Hematopoietic multipotent progenitor cell treated with erythropoietin and hydrocortisone succinate and interleukin-3 and kit ligand, for 8 days (in vitro differentiated cells): ENCODE data around the gene ZSWIM3.

ENCODE experiments used
- DNase-seq: peaks from one replicate; pipeline ENCODE4 v3.0.0-alpha.2; 2015

The ZSWIM3 gene

GRCh38 chr20:45833030-45833882, 24.2 kb upstream of the ZSWIM3 start, which contains the start of gene SNX21:
SNX21 (plus strand) TSS chr20:45833799; CDS start chr20:45833920, 121 bp downstream.
- no peak for DNase-seq

GRCh38 chr20:45833883-45834796, 23.3 kb upstream of the ZSWIM3 start:
- no peak for DNase-seq

- no peak for DNase-seq
These were observed 22.6 kb upstream of the ZSWIM3 start for GRCh38 chr20:45834797-45835161.

- DNase-seq = no peak
These were observed 22.1 kb upstream of the ZSWIM3 start for GRCh38 chr20:45835329-45835765.

DNA sequence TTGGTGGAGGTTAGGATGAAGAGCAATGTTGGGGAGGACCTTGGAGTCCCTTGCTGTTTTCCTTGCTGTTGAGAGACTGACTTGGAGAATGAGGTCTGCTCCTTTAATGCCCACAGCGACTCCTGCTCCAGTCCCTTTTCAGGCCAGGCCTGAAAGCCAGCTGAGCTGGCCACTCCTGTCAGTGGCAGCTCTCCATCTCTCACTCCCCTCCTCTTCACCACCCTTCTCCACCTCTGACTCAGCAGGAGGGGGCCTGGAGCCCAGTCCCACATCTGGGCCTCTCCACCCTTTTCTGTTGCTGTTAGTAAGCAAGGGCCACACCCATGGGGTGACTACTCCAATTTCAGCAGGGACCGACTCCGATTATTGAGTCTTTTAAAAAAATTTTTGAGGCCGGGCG, 21.6 kb upstream of the ZSWIM3 start:
- DNase-seq = peak; percentile 43

GRCh38 chr20:45836841-45837240, 20.6 kb upstream of the ZSWIM3 start:
- DNase-seq = peak; percentile 80

- no peak for DNase-seq
These were observed 16.7 kb upstream of the ZSWIM3 start for GRCh38 chr20:45840700-45841198.

- no peak for DNase-seq
These were observed 15.8 kb upstream of the ZSWIM3 start for GRCh38 chr20:45841407-45842129.

DNA sequence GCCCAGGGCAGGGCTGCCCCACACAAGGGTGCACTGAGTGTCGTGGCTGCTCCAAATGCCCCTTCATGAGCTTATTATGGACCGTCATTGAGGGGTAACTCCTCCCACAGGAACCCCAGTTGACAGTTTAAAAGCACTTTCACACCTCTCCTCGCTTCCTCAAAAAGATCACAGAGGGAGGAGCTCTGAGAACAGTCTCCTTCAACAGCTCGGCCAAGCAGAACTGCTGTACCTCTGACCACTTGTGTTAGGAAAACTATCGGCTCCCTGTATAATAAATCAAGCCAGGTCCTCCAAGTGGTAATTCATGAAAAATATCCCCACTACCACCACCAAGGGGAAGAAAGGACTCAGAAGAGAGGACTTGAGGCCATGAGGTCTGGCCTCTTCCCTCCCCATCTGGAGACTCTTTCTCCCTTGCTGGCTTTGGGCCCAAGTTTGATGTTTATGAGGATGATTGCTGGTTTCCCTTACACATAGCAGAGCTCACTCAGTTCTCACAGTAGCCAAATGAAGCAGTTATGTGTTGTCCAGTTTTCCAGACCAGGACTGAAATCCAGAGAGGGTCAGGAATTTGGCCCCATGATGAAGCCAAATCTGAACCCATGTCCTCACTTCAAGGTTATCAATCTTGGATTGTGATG, 15.1 kb upstream of the ZSWIM3 start:
- DNase-seq = no peak

GRCh38 chr20:45843506-45843905, 13.9 kb upstream of the ZSWIM3 start:
- no peak for DNase-seq

DNA sequence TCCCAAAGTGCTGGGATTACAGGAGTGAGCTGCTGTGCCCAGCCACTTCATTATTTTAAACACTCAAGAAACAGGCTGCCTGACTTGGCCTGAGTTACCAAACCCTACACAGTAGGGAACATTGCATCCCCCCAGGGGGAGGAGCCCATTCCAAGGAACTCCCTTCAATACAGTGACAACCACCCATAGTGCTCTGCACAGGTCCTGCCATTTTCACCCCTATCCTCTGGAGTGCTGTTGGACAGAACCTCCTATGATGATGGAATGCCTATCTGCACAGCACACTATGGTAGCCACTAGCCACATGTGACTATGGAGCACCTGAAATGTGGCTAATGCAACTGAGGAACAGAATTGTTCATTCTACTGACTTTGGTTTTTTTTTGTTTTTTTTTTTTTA, 12.0 kb upstream of the ZSWIM3 start:
- DNase-seq = no peak

DNA sequence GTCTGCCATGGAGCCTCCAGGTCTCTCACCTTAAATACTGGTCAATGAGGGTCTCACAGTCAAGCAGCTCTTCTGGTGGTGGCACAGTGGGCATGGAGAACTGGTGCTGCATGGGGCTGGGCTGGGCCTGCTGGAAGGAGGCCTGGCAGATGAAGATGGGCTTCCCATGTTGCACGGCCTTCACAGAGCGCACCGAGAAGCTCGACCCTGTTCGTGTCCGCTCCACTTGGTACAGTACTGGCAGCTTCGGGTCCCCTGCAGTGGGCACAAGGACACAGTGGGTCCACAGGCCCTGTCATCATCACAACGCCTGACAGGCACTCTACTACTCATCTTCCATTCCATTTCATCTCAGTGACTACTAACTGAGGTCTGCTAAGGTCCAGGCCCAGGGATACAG, 9.0 kb upstream of the ZSWIM3 start:
- DNase-seq = no peak

DNA sequence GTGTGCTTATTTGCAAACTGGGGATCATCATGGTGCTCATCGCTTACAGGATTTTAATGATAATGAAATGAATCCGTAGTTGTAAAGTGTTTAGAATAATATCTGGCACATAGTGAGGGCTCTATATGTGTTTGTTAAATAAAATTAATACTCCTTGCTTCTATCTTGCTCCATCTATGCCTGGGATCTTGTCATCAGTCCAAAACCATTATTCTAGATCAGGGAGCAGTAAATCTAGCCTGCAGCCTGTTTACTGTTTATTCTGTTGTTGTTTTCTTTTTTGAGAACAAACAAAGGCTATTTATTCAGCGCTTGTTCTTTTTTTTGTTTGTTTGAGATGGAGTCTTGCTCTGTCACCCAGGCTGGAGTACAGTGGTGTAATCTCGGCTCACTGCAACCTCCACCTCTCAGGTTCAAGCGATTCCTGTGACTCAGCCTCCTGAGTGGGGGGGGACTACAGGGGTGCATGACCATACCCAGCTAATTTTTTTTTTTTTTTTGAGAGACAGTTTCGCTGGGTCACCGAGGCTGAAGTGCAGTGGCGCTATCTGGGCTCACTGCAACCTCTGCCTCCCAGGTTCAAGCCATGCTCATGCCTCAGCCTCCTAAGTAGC, 8.3 kb upstream of the ZSWIM3 start:
- no peak for DNase-seq

DNA sequence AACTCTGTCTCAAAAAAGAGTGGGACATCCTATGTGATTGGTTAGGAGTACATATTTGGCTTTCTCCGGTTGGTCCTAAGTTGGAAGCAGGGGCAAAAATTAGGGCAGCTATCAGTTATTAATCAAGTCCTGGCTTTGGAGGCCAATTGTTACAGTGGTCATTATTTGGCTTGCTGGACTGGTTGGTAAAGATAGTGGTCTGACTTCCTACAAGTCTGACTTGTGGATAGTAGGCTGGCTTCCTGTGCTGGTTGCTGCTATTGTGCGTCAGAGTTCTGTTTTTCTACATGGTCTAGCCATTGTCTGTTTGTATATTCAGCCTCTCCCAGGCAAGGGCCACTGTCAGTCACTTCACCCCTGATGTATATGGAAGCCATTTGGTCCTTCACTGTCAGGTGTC, 7.2 kb upstream of the ZSWIM3 start:
- no peak for DNase-seq

- DNase-seq = peak; percentile 86
These were observed 6.5 kb upstream of the ZSWIM3 start for GRCh38 chr20:45850926-45851325.

DNA sequence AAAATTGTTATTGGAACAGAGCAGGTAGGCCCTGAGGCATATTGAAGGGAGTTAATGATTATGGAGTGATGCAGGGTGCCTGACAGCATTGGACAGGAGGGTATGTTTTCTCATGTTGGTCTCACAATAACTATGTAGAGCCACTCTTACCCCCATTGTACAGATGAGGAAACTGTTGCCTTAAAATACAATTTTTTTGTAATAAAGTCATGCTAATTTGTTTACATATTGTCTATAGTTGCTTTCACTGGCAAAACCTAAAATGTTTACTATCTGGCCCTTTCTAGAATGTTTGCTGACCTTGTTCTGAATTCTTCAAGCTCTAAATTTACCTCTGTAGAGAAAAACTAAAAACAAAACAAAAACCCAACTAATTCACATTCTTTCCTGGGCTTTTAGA, 5.9 kb upstream of the ZSWIM3 start:
- no peak for DNase-seq

- peak; percentile 50 for DNase-seq
These were observed 5.1 kb upstream of the ZSWIM3 start for GRCh38 chr20:45852326-45852725.

DNA sequence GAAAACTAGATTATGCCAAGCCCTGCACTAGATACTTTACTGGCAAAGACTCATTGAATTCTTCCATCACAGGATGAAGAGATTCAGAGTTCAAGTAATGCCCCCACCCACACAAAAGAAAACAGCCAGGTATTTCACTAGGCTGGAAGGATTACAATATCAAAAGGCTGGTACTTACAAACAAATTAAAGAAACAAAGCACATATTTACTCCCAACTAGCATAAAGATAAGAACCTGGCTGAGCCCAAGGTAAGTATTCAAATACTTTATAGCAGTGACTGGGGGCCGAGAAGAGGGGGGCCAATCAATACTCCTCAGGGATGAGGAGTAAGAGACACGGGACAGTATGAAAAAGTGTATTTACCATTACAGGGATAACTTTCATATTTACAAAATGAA, 3.9 kb upstream of the ZSWIM3 start:
- no peak for DNase-seq

- no peak for DNase-seq
These were observed 435 bp downstream of the ZSWIM3 start for GRCh38 chr20:45857882-45858216.

DNA sequence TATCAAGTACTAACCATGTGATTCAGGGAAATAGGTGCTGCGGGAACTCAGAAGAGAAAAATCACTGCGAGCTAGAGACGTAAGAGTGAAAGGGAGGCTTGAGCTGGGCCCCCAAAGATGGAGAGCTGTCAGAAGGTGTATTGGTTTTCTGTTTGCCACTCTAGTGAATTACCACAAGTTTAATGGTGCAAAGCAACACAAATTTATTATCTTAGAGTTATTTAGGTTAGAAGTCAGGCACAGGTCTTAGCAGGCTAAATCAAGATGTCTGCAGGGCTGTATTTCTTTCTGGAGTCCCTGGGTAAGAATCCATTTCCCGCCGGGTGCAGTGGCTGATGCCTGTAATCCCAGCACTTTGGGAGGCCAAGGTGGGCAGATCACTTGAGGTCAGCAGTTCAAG, 2.5 kb downstream of the ZSWIM3 start:
- no peak for DNase-seq

DNA sequence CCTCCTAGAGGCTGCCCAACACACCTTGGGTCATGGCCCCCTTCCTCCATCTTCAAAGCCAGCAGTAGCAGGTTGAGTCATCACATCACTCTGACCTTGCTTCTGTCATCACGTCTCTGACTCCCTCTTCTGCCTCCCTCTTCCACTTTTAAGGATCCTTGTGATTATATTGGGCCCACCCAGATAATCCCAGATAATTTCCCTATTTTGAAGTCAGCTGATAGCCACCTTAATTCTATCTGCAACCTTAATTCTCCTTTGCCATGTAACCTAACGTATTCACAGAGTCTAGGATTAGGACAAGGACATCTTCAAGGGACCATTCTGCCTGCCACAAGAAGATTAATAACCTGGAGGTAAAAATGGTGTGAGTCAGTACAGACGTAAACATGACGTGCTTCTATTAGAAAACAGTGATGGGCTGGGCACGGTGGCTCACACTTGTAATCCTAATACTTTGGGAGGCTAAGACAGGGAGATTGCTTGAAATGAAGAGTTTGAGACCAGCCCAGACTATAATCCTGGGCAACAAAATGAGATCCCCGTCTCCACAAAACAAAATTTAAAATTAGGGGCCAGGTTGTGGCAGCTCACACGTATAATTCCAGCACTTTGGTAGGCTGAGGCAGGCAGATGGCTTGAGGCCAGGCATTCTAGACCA, 3.3 kb downstream of the ZSWIM3 start:
- DNase-seq = no peak
